ENCODE data around the gene TRIM54.
"Not testable (repeated sequence)": the region's sequence is repeated elsewhere in the genome, so short reads cannot be mapped to it uniquely, and the experiment has no call there.

The TRIM54 gene

GRCh38 chr2:27271631-27272340, 10.4 kb upstream of the TRIM54 start:
- TF ChIP-seq, protein P1, sequence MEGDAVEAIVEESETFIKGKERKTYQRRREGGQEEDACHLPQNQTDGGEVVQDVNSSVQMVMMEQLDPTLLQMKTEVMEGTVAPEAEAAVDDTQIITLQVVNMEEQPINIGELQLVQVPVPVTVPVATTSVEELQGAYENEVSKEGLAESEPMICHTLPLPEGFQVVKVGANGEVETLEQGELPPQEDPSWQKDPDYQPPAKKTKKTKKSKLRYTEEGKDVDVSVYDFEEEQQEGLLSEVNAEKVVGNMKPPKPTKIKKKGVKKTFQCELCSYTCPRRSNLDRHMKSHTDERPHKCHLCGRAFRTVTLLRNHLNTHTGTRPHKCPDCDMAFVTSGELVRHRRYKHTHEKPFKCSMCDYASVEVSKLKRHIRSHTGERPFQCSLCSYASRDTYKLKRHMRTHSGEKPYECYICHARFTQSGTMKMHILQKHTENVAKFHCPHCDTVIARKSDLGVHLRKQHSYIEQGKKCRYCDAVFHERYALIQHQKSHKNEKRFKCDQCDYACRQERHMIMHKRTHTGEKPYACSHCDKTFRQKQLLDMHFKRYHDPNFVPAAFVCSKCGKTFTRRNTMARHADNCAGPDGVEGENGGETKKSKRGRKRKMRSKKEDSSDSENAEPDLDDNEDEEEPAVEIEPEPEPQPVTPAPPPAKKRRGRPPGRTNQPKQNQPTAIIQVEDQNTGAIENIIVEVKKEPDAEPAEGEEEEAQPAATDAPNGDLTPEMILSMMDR (IDR thresholded peaks at IDR 0.05; ENCODE audit: insufficient read depth, low read depth, low read length, missing control alignments) = no peak
- no peak for DNase-seq (ENCODE audit: low read depth)
- no peak overlapping the region for H3K4me3 ChIP-seq (ENCODE audit: low read depth, low read length)

- H3K4me3 ChIP-seq (ENCODE audit: low read depth, low read length); DNase-seq (ENCODE audit: low read depth): not testable (repeated sequence)
Observed at GRCh38 chr2:27272537-27273522, 9.4 kb upstream of the TRIM54 start.

GRCh38 chr2:27275211-27276150, 6.7 kb upstream of the TRIM54 start, which contains the start of gene DNAJC5G:
TSS of gene DNAJC5G (plus strand) at chr2:27275433. CDS start at chr2:27276729, 1,296 bp downstream.
- H3K4me3 ChIP-seq (ENCODE audit: low read depth, low read length) = no peak within 1 kb of the TSS
- no peak for DNase-seq (ENCODE audit: low read depth)
- TF ChIP-seq, protein P1 (IDR thresholded peaks at IDR 0.05; ENCODE audit: insufficient read depth, low read depth, low read length, missing control alignments) = no peak

GRCh38 chr2:27278010-27278409, 4.2 kb upstream of the TRIM54 start:
- H3K4me3 ChIP-seq (ENCODE audit: low read depth, low read length) = no peak overlapping the region
- DNase-seq (ENCODE audit: low read depth) = no peak
- TF ChIP-seq, protein P1 (IDR thresholded peaks at IDR 0.05; ENCODE audit: insufficient read depth, low read depth, low read length, missing control alignments) = no peak

DNA sequence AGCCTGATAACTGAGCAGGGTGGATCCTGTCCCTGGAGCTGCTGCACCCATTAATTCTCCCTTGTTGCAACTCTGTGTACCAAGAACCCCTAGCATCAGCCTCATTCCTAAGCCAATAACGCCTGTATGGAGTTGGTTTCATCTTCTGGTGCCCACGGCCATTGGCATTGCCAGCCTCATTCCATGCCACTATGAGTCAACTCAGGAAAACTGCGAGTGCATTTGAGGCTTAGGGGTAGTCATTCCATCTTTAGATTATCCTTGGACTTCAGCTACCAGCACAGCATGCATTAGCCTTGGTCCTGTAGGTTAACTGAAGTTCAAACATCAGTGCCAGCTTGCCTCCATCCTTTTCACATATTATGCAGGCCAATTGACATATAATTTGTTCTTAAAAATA, 1.4 kb upstream of the TRIM54 start:
- no peak overlapping the region for H3K4me3 ChIP-seq (ENCODE audit: low read depth, low read length)
- TF ChIP-seq, protein P1 (IDR thresholded peaks at IDR 0.05; ENCODE audit: insufficient read depth, low read depth, low read length, missing control alignments) = no peak
- DNase-seq (ENCODE audit: low read depth) = no peak

GRCh38 chr2:27281442-27281841, 787 bp upstream of the TRIM54 start:
- TF ChIP-seq, protein P1 (IDR thresholded peaks at IDR 0.05; ENCODE audit: insufficient read depth, low read depth, low read length, missing control alignments) = no peak
- DNase-seq (ENCODE audit: low read depth) = no peak
- H3K4me3 ChIP-seq (ENCODE audit: low read depth, low read length) = no peak overlapping the region
